GM12873 (cell line): ENCODE results near the gene RER1.

Source experiments
- CTCF ChIP-seq: IDR thresholded peaks from 2 replicates; pipeline ENCODE4 v1.5.1; 2012; ENCODE audit warnings: low read depth, mild to moderate bottlenecking, moderate library complexity, low read length, control low read depth; ENCODE audit not compliant: insufficient read depth; ENCODE audit errors: missing control alignments

The RER1 gene

GRCh38 chr1:2404142-2404889 lies 12.7 kb downstream of the RER1 start:
- no peak for TF ChIP-seq CTCF

- TF ChIP-seq CTCF = no peak
Observed at GRCh38 chr1:2404890-2405511, 13.4 kb downstream of the RER1 start.

GRCh38 chr1:2405588-2406295 lies 14.1 kb downstream of the RER1 start:
- no peak for TF ChIP-seq CTCF

- TF ChIP-seq CTCF = no peak
Observed at GRCh38 chr1:2406451-2407041, 14.9 kb downstream of the RER1 start.

- no peak for TF ChIP-seq CTCF
Observed at GRCh38 chr1:2407166-2407990, 15.7 kb downstream of the RER1 start.

GRCh38 chr1:2407991-2408275 lies 16.3 kb downstream of the RER1 start:
- TF ChIP-seq CTCF = no peak
